ENCODE results near the gene CNOT8.

- no peak for TF ChIP-seq CTCF (IDR thresholded peaks at IDR 0.05; ENCODE audit: low read depth, low read length, poor library complexity, severe bottlenecking)
- TF ChIP-seq EZH2phosphoT487 (IDR thresholded peaks at IDR 0.05; ENCODE audit: borderline replicate concordance, low read length): no peak
These were observed 20.4 kb downstream of the CNOT8 start for GRCh38 chr5:154878642-154879335.
